HG03460 (cell line): ENCODE data around the gene WBP11.
"Not testable (repeated sequence)": the region's sequence is repeated elsewhere in the genome, so short reads cannot be mapped to it uniquely, and the experiment has no call there.

Experiments
- ATAC-seq: cut with Tn5 transposase; IDR thresholded peaks from one replicate; pipeline ENCODE4 v1.9.1; 2021; ENCODE audit not compliant: unreplicated experiment

WBP11 gene

DNA sequence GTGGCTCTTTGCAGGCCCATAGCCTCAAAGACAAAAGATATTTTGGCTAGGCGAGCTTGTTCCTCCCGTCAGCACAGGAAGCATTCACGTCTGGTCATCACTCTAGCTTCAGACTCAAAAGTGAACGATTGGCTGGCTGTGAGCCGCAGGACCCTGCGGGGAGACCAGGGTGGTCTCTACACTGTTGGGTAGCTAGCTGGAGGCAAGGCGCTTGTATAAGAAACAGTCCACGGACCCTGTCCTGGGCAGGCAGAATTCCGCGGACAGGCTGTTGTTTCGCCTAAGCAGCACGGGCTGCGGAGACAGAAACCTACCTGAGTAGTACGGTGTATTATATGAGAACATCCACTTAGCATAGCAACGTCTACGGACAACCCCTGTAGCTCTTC, 29.6 kb downstream of the WBP11 start:
- peak; percentile 13 for ATAC-seq

DNA sequence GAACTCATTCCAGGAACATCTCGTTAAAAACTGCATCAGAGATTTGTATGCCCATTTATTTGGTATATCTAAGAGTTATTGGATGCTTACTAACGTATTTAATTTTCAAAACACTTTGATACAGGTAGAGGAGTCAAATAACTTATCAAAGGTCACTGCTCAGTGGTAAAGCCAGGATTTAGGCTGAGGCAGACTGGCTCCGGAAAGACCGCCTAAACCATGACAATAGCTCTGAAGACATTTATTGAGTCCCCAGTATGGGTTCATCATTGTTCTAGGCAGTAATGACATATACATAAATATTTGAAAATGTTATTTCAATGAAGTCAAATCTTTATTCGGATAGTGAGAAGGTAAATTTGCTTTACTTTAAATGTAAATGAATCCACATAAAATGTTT, 30.3 kb downstream of the WBP11 start:
- ATAC-seq, result no peak

DNA sequence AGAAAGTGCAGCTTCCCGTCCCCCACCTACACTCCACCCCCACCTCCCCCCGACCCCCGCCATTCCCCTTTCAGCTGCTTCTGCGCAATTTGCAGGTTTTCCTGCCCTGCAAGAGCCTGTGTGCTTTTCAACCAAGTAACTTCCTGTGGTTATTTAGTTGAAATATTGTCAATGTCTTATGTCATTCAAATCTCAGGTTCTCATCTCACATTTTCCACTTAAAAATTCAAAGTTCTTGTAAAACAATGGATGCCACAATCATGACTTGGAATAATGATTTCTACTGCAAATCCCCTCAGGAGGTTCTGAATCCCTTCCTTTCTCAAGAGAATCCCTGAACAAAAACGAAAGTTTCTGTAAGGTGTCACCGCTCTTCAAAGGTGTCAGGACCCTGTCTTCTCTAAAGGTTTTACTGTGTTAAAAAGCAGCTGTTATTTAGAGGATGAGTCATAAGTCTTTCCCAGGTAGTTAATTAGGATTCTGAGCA, 31.6 kb downstream of the WBP11 start:
- no peak for ATAC-seq

DNA sequence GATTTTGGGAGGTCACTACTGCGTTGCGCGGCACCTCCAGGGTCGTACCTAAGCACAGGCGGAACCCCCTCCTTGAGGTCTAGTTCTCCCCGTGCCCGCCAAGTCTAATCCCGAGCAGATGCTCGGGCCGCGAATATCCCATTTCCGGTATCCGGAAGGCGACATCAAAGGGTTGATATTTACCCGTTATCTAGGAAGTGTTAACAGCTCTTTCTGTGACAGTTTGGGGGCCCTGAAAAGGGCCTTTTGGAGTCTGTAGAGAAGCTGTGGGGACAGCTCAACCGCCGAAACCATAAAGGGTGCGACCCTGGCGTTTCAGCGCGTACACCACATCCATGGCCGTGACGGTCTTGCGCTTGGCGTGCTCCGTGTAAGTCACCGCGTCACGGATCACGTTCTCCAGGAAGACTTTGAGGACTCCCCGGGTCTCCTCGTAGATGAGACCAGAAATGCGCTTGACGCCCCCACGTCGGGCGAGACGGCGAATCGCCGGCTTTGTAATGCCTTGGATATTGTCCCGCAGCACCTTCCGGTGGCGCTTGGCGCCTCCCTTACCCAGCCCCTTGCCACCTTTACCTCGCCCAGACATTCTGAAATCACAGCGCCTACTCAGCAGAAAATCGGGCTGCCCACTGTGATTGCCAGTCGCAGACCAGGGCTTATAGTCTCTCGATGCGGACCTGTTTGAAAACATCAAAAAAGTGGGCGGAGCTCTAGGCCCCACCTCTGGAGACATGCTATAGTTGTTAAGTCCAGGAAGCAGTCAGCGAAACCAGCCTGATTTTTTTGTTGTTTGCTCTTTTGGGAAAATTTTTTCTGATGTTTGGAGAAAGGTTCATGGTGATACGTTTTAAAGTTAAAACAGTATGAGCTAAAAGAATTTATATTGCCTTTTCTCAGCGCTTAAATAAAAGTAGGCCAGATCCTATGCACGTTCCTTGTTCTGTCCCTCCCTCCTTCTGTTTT, 32.5 kb downstream of the WBP11 start:
- ATAC-seq, result peak; percentile 15

DNA sequence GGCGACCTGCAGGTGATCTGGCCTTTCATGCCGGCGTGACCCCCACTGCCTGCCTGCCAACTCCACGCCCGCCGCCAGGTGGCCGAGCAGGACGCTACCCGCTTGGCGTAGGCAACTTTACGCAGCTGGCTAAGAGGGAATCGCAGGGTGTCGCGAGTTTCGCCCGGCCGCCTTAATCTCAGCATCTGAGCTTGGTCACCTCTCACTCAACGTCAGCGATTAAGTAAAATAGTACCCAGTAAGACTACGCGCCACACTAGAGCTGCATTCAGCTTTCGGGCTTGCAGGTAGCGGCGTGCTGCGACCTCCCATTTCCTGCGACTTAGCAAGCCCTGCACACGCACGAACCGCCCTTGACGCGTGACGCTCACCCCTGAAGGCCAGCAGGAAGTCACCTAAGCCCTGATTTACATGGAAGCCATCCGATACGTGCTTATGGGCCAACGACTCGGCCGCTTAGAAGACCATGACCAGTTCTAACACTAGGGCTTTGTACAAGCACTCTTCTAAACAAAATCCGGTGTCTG, 33.2 kb downstream of the WBP11 start:
- peak; percentile 36 for ATAC-seq

DNA sequence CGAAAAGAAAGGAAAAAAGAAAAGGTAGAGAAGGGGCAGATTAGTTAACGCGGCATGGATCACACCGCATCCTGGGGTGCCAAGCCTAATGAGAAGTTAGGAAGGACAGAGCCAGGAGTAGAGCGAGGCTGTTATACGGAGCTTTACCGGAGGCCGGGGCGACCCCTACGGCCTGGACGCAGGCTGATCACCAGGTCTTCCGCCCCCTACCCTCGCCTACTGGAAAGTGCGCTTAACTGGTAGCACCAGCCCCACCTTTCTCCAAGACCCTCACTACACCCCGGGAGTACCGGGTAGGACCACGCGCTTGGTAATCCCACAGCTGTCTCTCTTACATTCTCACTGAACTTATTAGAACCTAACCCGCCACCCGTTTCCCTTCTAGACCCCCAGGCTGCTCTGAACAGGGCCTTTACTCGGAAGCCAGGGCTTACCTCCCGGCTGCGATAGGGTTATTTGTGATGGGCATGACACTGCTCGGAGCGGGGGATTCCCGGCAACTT, 33.8 kb downstream of the WBP11 start:
- ATAC-seq, result peak; percentile 0

DNA sequence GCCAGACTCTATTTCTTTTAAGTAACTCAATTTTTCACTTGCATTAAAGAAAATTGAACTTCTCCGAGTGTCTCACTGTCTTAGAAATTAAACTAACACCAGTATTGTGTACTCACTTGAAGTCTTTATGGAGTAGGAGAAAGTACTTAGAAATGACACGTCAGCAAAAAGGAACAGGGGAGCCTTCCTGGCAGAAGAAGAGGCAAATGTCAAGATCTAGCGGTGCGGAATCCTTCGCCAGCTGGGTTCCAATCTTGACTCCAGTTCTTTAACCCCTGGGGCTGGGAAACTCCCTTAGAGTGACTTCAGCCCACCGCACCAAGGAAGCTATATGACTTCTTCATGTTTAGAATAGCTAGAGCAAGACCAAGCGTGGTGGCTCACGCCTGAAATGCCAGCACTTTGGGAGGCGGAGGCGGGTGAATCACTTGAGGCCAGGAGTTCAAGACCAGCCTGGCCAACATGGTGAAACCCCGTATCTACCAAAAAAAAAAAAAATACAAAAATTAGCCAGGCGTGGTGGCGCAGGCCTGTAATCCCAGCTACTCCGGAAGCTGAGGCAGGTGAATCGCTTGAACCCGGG, 34.4 kb downstream of the WBP11 start:
- no peak for ATAC-seq

DNA sequence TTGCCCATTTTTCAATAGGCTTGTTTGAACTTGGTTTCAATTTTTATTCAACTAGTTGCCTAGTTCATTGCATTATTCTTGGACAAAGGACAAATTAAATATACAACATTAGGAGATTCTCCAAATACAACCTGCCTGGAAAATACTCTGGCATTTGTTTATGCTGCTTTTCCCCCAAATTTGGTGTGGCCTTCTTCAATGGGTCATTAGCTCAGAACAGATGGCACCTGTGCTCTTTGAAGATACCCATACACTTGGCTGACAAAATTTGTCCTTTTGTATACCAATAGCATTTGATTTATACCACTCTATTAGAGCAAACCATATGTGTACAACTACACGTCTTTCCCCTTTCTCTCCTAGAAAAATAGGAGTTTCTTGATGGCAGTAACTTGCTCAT, 35.7 kb downstream of the WBP11 start:
- ATAC-seq, result no peak

DNA sequence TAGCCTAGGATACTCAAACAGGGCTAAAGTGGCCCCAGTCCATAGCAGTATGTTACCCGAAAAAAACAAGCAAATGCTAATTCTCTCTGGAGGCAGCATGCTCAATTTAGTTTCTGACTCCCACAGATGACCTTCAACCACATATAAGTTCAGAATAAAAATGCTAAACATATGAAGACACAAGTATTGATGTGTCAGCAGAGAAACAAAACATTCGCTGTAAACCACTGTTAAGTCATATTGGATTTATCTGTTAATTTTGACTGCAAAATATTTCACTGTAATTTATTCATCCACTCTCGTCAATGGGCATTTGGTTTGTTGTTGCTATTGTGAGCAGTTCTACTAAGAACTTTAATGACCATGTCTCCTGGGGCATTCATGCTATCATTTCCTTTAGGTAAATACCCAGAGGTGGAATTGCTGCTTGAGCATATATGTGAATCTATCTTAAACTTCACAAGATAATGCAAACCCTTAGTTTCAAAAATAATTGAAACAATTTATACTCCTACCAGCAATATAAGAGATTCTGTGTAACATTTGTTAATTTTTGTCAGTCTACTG, 36.5 kb downstream of the WBP11 start:
- ATAC-seq, result no peak

DNA sequence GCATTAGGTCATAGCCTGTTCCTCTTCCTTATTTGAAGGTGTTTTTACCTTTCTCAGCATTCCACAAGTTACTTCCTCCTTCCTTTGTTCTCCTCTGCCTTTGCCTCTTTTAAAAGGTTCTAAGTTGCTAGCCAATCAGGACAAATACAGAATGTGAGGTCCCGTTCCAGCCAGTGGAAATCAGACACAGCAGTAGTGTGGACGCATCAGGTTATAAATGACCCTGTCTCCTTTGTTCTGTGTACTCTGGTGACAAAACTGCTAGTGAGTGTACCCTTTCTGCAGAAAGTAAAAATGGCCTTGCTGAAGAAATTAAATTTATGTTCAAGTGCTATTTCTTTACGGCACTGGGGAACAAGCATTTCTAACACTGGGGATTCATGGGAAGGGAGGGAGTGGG, 37.3 kb downstream of the WBP11 start:
- not testable (repeated sequence) for ATAC-seq

DNA sequence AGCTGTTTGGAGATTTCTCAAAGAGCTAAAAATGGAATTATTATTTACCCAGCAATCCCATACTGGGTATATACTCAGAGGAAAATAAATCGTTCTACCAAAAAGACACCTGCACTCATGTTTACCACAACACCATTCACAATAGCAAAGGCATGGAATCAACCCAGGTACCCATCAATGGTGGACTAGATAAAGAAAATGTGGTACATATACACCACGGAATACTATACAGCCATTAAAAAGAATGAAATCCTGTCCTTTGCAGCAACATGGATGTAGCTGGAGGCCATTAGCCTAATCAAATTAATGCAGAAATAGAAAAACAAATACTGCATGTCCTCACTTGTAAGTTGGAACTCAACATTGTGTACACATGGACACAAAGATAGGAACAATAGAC, 37.9 kb downstream of the WBP11 start:
- ATAC-seq, result no peak

DNA sequence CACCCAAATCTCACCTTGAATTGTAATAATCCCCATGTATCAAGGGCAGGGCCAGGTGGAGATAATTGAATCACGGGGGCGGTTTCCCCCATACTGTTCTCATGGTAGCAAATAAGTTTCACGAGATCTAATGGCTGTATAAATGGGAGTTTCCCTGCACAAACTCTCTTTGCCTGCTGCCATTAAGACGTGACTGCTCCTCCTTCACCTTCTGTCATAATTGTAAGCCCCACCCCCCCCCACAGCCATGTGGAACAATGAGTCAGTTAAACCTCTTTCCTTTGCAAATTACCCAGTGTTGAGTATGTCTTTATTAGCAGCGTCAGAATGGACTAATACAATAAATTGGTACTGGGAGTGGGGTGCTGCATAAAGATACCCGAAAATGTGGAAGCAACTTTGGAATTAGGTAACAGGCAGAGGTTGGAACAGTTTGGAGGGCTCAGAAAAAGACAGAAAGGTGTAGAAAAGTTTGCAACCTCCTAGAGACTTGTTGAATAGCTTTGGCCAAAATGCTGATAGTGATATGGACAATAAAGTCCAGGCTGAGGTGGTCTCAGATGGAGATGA, 43.5 kb downstream of the WBP11 start:
- ATAC-seq, result not testable (repeated sequence)

DNA sequence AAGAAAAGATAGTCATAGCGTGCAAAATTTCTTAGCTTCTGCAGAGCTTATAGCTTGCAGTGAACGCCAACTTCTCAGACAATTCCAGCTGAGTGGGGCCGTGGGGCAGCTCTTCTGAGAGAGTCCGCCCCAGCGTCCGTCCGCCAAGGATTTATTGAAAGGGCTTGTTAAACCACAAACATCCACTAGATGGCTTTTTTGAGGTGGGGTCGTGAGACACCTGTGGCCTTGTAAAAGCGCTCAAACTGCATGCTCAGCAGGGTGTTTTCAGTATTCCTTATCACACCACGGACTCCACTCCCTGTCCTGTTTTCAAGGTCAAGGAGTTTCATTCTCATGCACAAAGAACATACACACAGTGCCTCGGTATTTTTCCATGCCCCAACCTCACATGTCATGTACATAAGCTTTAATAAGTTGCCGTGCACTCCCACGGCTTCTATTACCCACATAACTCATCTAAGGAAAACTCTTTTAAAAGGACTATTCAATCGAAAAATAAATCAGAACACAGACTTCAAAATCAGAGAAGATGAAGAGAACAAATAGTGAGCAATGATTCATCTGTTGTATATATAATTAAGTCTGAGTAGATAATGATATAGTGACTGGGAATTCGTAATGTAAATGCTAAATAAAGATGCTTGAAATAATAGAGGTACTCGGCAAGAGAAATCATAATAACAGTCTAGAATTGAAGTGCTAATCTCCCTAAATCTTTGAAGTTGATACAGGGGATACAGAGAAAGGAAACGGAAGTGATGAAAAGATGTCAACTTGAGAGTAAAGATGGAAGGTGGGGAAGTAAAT, 46.7 kb downstream of the WBP11 start:
- no peak for ATAC-seq

DNA sequence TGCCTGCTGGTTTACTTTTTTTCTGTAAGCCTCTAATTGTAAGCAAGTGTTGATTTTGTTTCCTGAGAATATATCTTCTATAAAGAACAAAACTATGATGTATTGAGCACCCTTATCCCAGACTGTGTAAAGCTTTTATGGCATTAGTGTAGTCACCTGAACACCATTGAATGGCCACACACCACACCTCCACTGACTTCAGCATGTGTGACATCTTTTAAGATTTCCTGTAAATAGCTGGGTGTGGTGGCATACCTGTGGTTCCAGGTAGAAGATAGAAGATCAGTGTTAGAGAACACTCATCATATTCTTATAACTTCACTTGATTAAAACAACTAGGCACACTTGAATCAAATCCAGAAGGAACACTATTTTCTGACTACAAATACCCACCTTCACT, 51.3 kb downstream of the WBP11 start:
- no peak for ATAC-seq

DNA sequence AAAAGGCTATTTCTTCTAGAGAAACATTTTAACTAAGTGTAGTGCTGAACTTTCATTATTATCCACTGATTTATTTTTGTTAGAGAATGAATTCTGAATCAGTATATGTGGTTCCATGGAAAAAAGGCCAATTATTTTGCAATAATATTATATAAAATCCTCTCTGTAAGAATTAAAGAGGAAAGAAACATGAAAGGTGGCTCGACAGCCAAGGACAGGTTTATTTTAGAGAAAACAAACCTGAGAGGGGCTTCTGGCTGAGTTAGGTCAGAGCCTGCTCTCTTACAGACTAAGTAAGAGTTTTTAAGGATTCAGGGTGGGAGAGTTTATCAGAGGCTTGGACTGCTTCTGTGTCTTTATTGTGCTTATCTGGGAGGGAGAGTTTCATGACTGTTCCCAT, 60.2 kb downstream of the WBP11 start:
- ATAC-seq, result no peak

DNA sequence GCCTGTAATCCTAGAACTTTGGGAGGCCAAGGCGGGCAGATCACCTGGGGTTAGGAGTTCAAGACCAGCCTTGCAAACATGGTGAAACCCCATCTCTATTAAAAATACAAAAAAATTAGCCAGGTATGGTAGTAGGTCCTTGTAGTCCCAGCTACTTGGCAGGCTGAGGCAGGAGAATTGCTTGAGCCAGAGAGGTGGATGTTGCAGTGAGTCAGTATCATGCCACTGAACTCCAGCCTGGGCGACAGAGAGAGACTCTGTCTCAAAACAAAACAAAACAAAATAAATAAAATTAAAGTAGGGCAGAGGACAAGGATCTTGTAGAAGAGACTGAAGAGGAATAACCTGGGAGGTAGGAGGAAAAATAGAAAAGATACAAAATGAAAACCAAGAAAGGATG, 61.3 kb downstream of the WBP11 start:
- ATAC-seq, result no peak

DNA sequence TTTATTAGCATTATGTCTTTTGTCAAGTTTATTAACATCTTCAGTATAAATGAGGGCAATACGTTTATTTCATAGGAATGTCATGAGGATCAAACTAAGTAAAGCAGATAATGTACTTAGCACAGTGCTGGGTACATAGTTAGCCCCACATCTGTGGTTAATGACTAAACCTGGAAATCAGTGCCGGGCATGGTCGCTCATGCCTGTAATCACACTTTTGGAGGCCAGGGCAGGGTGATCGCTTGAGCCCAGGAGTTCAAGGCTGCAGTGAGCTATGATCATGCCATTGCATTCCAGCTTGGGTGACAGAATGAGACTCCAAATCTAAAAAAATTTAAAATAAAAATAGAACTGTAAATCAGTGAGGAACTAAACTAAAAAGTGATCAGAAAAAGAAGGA, 62.1 kb downstream of the WBP11 start:
- ATAC-seq, result no peak

DNA sequence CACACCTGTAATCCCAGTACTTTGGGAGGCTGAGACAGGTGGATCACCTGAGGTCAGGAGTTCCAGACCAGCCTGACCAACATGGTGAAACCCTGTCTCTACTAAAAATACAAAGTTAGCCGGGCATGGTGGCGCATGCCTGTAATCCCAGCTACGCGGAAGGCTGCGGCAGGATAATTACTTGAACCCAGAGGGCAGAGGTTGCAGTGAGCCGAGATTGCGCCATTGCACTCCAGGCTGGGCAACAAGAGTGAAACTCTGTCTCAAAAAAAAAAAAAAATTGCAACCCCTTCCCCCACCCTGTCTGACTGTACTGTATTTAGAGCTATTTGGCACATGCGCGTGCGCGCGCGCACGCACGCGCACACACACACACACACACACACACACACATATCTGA, 66.8 kb downstream of the WBP11 start:
- ATAC-seq, result not testable (repeated sequence)
